GM08714 (cell line): ENCODE data around the gene COBL.

Source experiments
- H3K4me3 ChIP-seq: fragments of 200-500 bp; sonication (Bioruptor generic); 2 replicates; pipeline ENCODE4 v1.5.1; 2014; ENCODE audit warnings: mild to moderate bottlenecking, low read length, inconsistent platforms
- ZNF274 ChIP-seq: IDR thresholded peaks from 2 replicates; pipeline ENCODE4 v1.6.1; 2012; ENCODE audit warnings: mild to moderate bottlenecking, low read depth, low read length

Gene COBL

GRCh38 chr7:51077316-51077986 lies 239.2 kb downstream of the COBL start:
- no peak overlapping the region for H3K4me3 ChIP-seq
- TF ChIP-seq ZNF274 = no peak

GRCh38 chr7:51075681-51076580 lies 240.7 kb downstream of the COBL start:
- TF ChIP-seq ZNF274 = no peak
- no peak overlapping the region for H3K4me3 ChIP-seq

- no peak for TF ChIP-seq ZNF274
- no peak overlapping the region for H3K4me3 ChIP-seq
Observed at GRCh38 chr7:51073171-51073570, 243.4 kb downstream of the COBL start.

- H3K4me3 ChIP-seq = no peak overlapping the region
- TF ChIP-seq ZNF274 = no peak
Observed at GRCh38 chr7:51072281-51072680, 244.3 kb downstream of the COBL start.

- H3K4me3 ChIP-seq = no peak overlapping the region
- no peak for TF ChIP-seq ZNF274
Observed at GRCh38 chr7:51071427-51071826, 245.2 kb downstream of the COBL start.

- H3K4me3 ChIP-seq = no peak overlapping the region
- no peak for TF ChIP-seq ZNF274
Observed at GRCh38 chr7:51070151-51070550, 246.5 kb downstream of the COBL start.

- no peak for TF ChIP-seq ZNF274
Observed at GRCh38 chr7:51069411-51070083, 247.1 kb downstream of the COBL start.

GRCh38 chr7:51068401-51068800 lies 248.2 kb downstream of the COBL start:
- TF ChIP-seq ZNF274 = no peak

More at GRCh38 chr7:51069411-51070083, 247.1 kb downstream of the COBL start:
- no peak overlapping the region for H3K4me3 ChIP-seq

GRCh38 chr7:51067757-51068156 lies 248.9 kb downstream of the COBL start:
- TF ChIP-seq ZNF274 = no peak
- no peak overlapping the region for H3K4me3 ChIP-seq

More at GRCh38 chr7:51068401-51068800, 248.2 kb downstream of the COBL start:
- H3K4me3 ChIP-seq = no peak overlapping the region

- H3K4me3 ChIP-seq = no peak overlapping the region
- TF ChIP-seq ZNF274 = no peak
Observed at GRCh38 chr7:51067258-51067657, 249.4 kb downstream of the COBL start.

GRCh38 chr7:51066405-51066882 lies 250.2 kb downstream of the COBL start:
- no peak overlapping the region for H3K4me3 ChIP-seq
- TF ChIP-seq ZNF274 = no peak

- no peak for TF ChIP-seq ZNF274
- no peak overlapping the region for H3K4me3 ChIP-seq
Observed at GRCh38 chr7:51065766-51066165, 250.8 kb downstream of the COBL start.

GRCh38 chr7:51064688-51065087 lies 251.9 kb downstream of the COBL start:
- H3K4me3 ChIP-seq = no peak overlapping the region
- TF ChIP-seq ZNF274 = no peak

GRCh38 chr7:51062222-51062987 lies 254.2 kb downstream of the COBL start:
- H3K4me3 ChIP-seq = no peak overlapping the region
- no peak for TF ChIP-seq ZNF274
